Right ventricle myocardium inferior (tissue), 1 donor: ENCODE results near the gene FOXP2. TPM values are rescaled to one million over a fixed set of nuclear protein-coding genes. Genes with fewer than 3 reads are reported as not detected.

ENCODE experiments used
- ATAC-seq: fragments of 200-7000 bp; cut with Tn5 transposase; one replicate; pipeline ENCODE4 v1.9.1; 2020; ENCODE audit warnings: mild to moderate bottlenecking, moderate library complexity
- DNase-seq: peaks from one replicate; pipeline ENCODE4 v3.0.0; 2021; ENCODE audit errors: missing footprints
- intact Hi-C: fragments of 100-400 bp; cut with DNase I; formaldehyde crosslinking; loops from one replicate; pipeline ENCODE4 v1.11.0; 2022
- microRNA-seq: library from miRNA; unstranded; fragments of <30 nt; microRNA quantifications from one replicate; pipeline ENCODE4 v1.2.0, GENCODE V29; 2020
- total RNA-seq: library from RNA; stranded (reverse); fragmentation: NEBNext Ultra II Directional; extraction: Animal tissue kit (Norgen Biotek cat#: 25700); gene quantifications from one replicate; pipeline ENCODE4 v1.2.1, GENCODE V29; 2021
- donor health status: DM: no; HTN: yes; CAD: no; lungs with severe emphysema.

FOXP2 gene
- total RNA-seq, 1 donor from 2014 or later = 2.4 TPM

- ATAC-seq = no peak
Observed at GRCh38 chr7:114740941-114741340, 326.3 kb downstream of the FOXP2 start.

GRCh38 chr7:114741911-114742310 is 327.3 kb downstream of the FOXP2 start:
- intact Hi-C loops = no loop called here
- ATAC-seq (no peak), DNase-seq (no peak)

More at GRCh38 chr7:114740941-114741340, 326.3 kb downstream of the FOXP2 start:
- intact Hi-C loops = no loop called here
- DNase-seq = no peak

Small RNA genes within 50 kb of the gene (microRNA-seq; reads per million reads assigned to microRNA genes)
- gene MIR3666 = not detected
